ENCODE results near the gene CHPF. TPM values are rescaled to one million over a fixed set of nuclear protein-coding genes. Genes with fewer than 3 reads are reported as not detected.

CHPF gene
- total and polyA plus RNA-seq, 2 donors (not counting 1 experiment from before 2014, with no cell fraction given) = 1.3 to 5.2 TPM

- intact Hi-C loops (cut with micrococcal nuclease) = loop anchor here (5.0 kb wide), 3 partner anchors 220 to 1225 kb away; partner anchors contain the start of genes AAMP, CNPPD1, DNAJB2 and PNKD
- ChIA-PET CTCF (interaction anchor here (1.2 to 10.4 kb wide), 5 partner anchors 17 to 109 kb away, joined by 3 to 123 read pairs (median 4); partner anchors contain the start of genes ASIC4 and DNPEP), POLR2A (interaction anchor here (0.6 to 2.8 kb wide), 2 partner anchors 109 to 243 kb away, joined by 3 to 10 read pairs; partner anchors contain the start of genes DNPEP and TUBA4A)
- ATAC-seq (ENCODE audit: low read depth) (no peak), DNase-seq (peak; percentile 55)
- Histone ChIP-seq H3K79me2 (ENCODE audit: control insufficient read depth, insufficient read depth, low read length) (peaks cover 19% of the 10 kb centered on the region), H3K36me3 (replicated peaks in 1 of 2; ENCODE audit: control extremely low read depth in 1 of 2, control insufficient read depth in 1 of 2, extremely low read depth in 1 of 2, insufficient read depth in 2 of 2, low read length in 1 of 2) (peaks cover 0 to 4% of the 10 kb centered on the region in 2 experiments), H3K4me1 (ENCODE audit: control insufficient read depth in 2 of 2, insufficient read depth in 2 of 2, low read length in 2 of 2) (peaks cover 38% of the 10 kb centered on the region in 2 donors), H3K9ac (ENCODE audit: low read length) (peak overlapping the region; percentile 92), H4K20me1 (ENCODE audit: control insufficient read depth, insufficient read depth, low read length, poor library complexity, severe bottlenecking) (no peaks in the 10 kb centered on the region), H3K4me2 (replicated peaks; ENCODE audit: low read depth, low read length, poor library complexity, severe bottlenecking) (peak overlapping the region; percentile 98), H3K4me3 (ENCODE audit: control extremely low read depth in 1 of 5, extremely low read depth in 1 of 5, insufficient read depth in 1 of 5, low read depth in 2 of 5, low read length in 4 of 5) (peak overlapping the region in 3 of 5 experiments; percentile 34 to 87 (median 79)), H3K9me3 (ENCODE audit: control extremely low read depth in 1 of 3, control insufficient read depth in 2 of 3, insufficient read depth in 1 of 3, low read length in 2 of 3) (peaks cover 0 to 21% (median 0%) of the 10 kb centered on the region in 3 donors), H3K27ac (ENCODE audit: low read length in 2 of 2) (no peak overlapping the region), H2AFZ (ENCODE audit: insufficient read depth, low read depth, low read length, poor library complexity, severe bottlenecking) (peak overlapping the region; percentile 97), H3K27me3 (replicated peaks in 1 of 4; ENCODE audit: control extremely low read depth in 1 of 4, control insufficient read depth in 3 of 4, insufficient read depth in 4 of 4, low read length in 3 of 4) (peaks cover 0 to 60% (median 29%) of the 10 kb centered on the region in 4 experiments)
- Mint-ChIP-seq H3K4me3 (peak overlapping the region; percentile 93), H3K27ac (no peak overlapping the region), H3K27me3 (peaks cover 45% of the 10 kb centered on the region), H3K9me3 (ENCODE audit: insufficient read depth) (no peaks in the 10 kb centered on the region), H3K4me1 (peaks cover 32% of the 10 kb centered on the region)
- 16% methylated on average over 61 of the region's 61 CpGs for WGBS (ENCODE audit: insufficient coverage)
- TF ChIP-seq CTCF (IDR thresholded peaks at IDR 0.05) (no peak), EZH2 (IDR thresholded peaks at IDR 0.05; ENCODE audit: borderline replicate concordance, insufficient read depth, low read depth, low read length, poor library complexity, severe bottlenecking) (no peak)
Observed at GRCh38 chr2:219496825-219497494, 46.6 kb downstream of the CHPF start.

Data from B cell (primary cell).